Erythroblast (primary cell): ENCODE results near the gene CEPT1.

Experiments
- GATA1 ChIP-seq: IDR thresholded peaks from 2 replicates; pipeline ENCODE4 v1.6.1; 2011; ENCODE audit warnings: low read depth, mild to moderate bottlenecking, control low read depth, low read length, moderate library complexity
- POLR2A ChIP-seq: IDR thresholded peaks from 2 replicates; pipeline ENCODE4 v1.6.1; 2011; ENCODE audit warnings: mild to moderate bottlenecking, low read length

- TF ChIP-seq POLR2A = no peak
- TF ChIP-seq GATA1 = no peak
Measured at GRCh38 chr1:111154021-111154999, 14.3 kb downstream of the CEPT1 start.
